Body of pancreas (tissue), 4 donors: ENCODE results near the gene DPY19L1. TPM values are rescaled to one million over a fixed set of nuclear protein-coding genes. Genes with fewer than 3 reads are reported as not detected.

Source experiments
- ATAC-seq: fragments of 150-250 bp; one replicate; pipeline ENCODE4 v1.9.1; 2016
- DNase-seq, 4 donors: peaks; one replicate each; pipeline ENCODE4 v3.0.0-alpha.2; 2019
- H3K27ac ChIP-seq, 4 donors: fragments of 200-600 bp; sonication (generic); 1 replicate in 3 of 4; 2 replicates in 1 of 4; pipeline versions ENCODE4 v1.5.1 to v1.6.1; 2016 to 2019; ENCODE audit warnings: mild to moderate bottlenecking in 1 of 4, mixed read lengths in 1 of 4, moderate library complexity in 1 of 4
- H3K27me3 ChIP-seq, 2 donors: fragments of 200-600 bp; sonication (generic); one replicate each; pipeline ENCODE4 v1.6.0; 2016; ENCODE audit warnings: mild to moderate bottlenecking in 1 of 2
- H3K36me3 ChIP-seq, 2 donors: fragments of 200-600 bp; sonication (generic); replicated peaks in 1 of 2; 2 replicates each; pipeline ENCODE4 v1.5.1; 2016; ENCODE audit warnings: low read depth in 2 of 2; ENCODE audit not compliant: insufficient read depth in 1 of 2
- H3K4me1 ChIP-seq: fragments of 200-600 bp; sonication (generic); one replicate; pipeline ENCODE4 v1.6.0; 2016
- H3K4me3 ChIP-seq, 2 donors: fragments of 200-600 bp; sonication (generic); 1 replicate in 1 of 2; 2 replicates in 1 of 2; pipeline ENCODE4 v1.5.1; 2016 to 2019
- H3K9me3 ChIP-seq, 3 donors: fragments of 200-600 bp; sonication (generic); 1 replicate in 2 of 3; 2 replicates in 1 of 3; pipeline ENCODE4 v1.5.1; 2016
- CTCF ChIP-seq, 7 experiments: fragments of 450-650 bp in 4 of 7; fragments of 200-600 bp in 3 of 7; sonication (generic) in 3 of 7; IDR thresholded peaks; one replicate each; pipeline ENCODE4 v1.5.1; 2016 to 2019; ENCODE audit warnings: antibody characterized with exemption in 7 of 7
- POLR2A ChIP-seq, 3 donors: fragments of 450-650 bp; IDR thresholded peaks; one replicate each; pipeline ENCODE4 v1.6.1; 2016; ENCODE audit warnings: antibody characterized with exemption in 3 of 3, mild to moderate bottlenecking in 2 of 3
- WGBS, 2 donors: methylation state at CpG; one replicate each; pipeline ENCODE4 v1.1.5; 2017; 5-methylcytosine and 5-hydroxymethylcytosine counted together
- intact Hi-C: fragments of 100-400 bp; cut with DNase I; formaldehyde crosslinking; loops from one replicate; pipeline ENCODE4 v1.15.1; 2023
- total RNA-seq, 2 donors: library from RNA; depleted of rRNA; stranded (reverse); fragments of >200 nt; gene quantifications; one replicate each; pipeline ENCODE4 v1.1.0, GENCODE V29; 2016

DPY19L1 gene
- total RNA-seq, 2 donors from 2014 or later = 6.6 to 8.8 TPM

- 9 to 15% methylated on average over 9 of the region's 9 CpGs for WGBS, 2 donors
- no peaks in the 10 kb centered on the region for H3K36me3 ChIP-seq
- no peak for TF ChIP-seq POLR2A (IDR thresholded peaks at IDR 0.05)
- no peak for TF ChIP-seq CTCF (IDR thresholded peaks at IDR 0.05)
- no peak overlapping the region for H3K4me3 ChIP-seq
- no peak for ATAC-seq
- H3K27me3 ChIP-seq = no peaks in the 10 kb centered on the region
- H3K4me1 ChIP-seq = peaks cover 22% of the 10 kb centered on the region
- no peaks in the 10 kb centered on the region for H3K9me3 ChIP-seq
- DNase-seq = no peak
- H3K27ac ChIP-seq = peak overlapping the region in 3 of 4 donors; percentile 83 to 91 (median 85)
- intact Hi-C loops = no loop called here
These were observed 1.1 kb upstream of the DPY19L1 start for GRCh38 chr7:35038354-35038753.

GRCh38 chr7:35037526-35038341, 449 bp upstream of the DPY19L1 start:
- ATAC-seq = peak; percentile 92
- Histone ChIP-seq H3K4me1 (peaks cover 22% of the 10 kb centered on the region), H3K4me3 (peak overlapping the region in 1 of 2 donors; percentile 62), H3K36me3 (no peaks in the 10 kb centered on the region), H3K27me3 (no peaks in the 10 kb centered on the region), H3K9me3 (no peaks in the 10 kb centered on the region), H3K27ac (peak overlapping the region; percentile 68 to 91 (median 86))
- intact Hi-C loops = no loop called here
- TF ChIP-seq POLR2A (IDR thresholded peaks at IDR 0.05) (peak in 1 of 3 donors; percentile 34), CTCF (IDR thresholded peaks at IDR 0.05) (peak; percentile 76 to 88 (median 84))
- 0 to 1% methylated on average over 8 to 65 of the region's 100 CpGs for WGBS, 2 donors
- DNase-seq = peak; percentile 95 to 98 (median 96)

- H3K4me1 ChIP-seq = peaks cover 29% of the 10 kb centered on the region
- H3K4me3 ChIP-seq = peak overlapping the region; percentile 42 to 50
- ATAC-seq (peak; percentile 43), DNase-seq (peak; percentile 72 to 76 (median 73))
- intact Hi-C loops = no loop called here
- peak overlapping the region; percentile 37 to 88 (median 84) for H3K27ac ChIP-seq
- H3K9me3 ChIP-seq = no peaks in the 10 kb centered on the region
- TF ChIP-seq CTCF (IDR thresholded peaks at IDR 0.05) (peak in 1 of 7 experiments; percentile 19), POLR2A (IDR thresholded peaks at IDR 0.05) (peak in 2 of 3 donors; percentile 60 to 72)
- H3K36me3 ChIP-seq = no peaks in the 10 kb centered on the region
- 0 to 1% methylated on average over 38 to 51 of the region's 61 CpGs for WGBS, 2 donors
- no peaks in the 10 kb centered on the region for H3K27me3 ChIP-seq
These were observed 719 bp downstream of the DPY19L1 start for GRCh38 chr7:35036361-35037171.

GRCh38 chr7:35035511-35035961, 1.7 kb downstream of the DPY19L1 start:
- WGBS, 2 donors = 26 to 32% methylated on average over 5 of the region's 5 CpGs
- no peak overlapping the region for H3K4me3 ChIP-seq
- H3K27me3 ChIP-seq = no peaks in the 10 kb centered on the region
- H3K36me3 ChIP-seq = no peaks in the 10 kb centered on the region
- peak overlapping the region in 2 of 4 donors; percentile 84 to 88 for H3K27ac ChIP-seq
- intact Hi-C loops = no loop called here
- ATAC-seq = no peak
- DNase-seq = peak in 3 of 4 donors; percentile 10 to 14 (median 12)
- H3K4me1 ChIP-seq = peaks cover 29% of the 10 kb centered on the region
- TF ChIP-seq CTCF (IDR thresholded peaks at IDR 0.05) (peak in 2 of 7 experiments; percentile 6), POLR2A (IDR thresholded peaks at IDR 0.05) (no peak)
- H3K9me3 ChIP-seq = no peaks in the 10 kb centered on the region
